Left ventricle myocardium inferior (tissue), 1 donor: ENCODE data around the gene FAF1. TPM values are rescaled to one million over a fixed set of nuclear protein-coding genes. Genes with fewer than 3 reads are reported as not detected.

Source experiments
- DNase-seq: peaks from one replicate; pipeline ENCODE4 v3.0.0-alpha.2; 2020
- H3K27ac ChIP-seq: fragments of 200-600 bp; replicated peaks from 2 replicates; pipeline ENCODE4 v1.8.0; 2021
- H3K27me3 ChIP-seq: fragments of 200-600 bp; 2 replicates; pipeline ENCODE4 v1.8.0; 2021; ENCODE audit warnings: low read depth
- H3K36me3 ChIP-seq: fragments of 200-600 bp; 2 replicates; pipeline ENCODE4 v1.8.0; 2021
- H3K4me1 ChIP-seq: fragments of 200-600 bp; 2 replicates; pipeline ENCODE4 v1.8.0; 2021
- H3K4me3 ChIP-seq: fragments of 200-600 bp; 2 replicates; pipeline ENCODE4 v1.8.0; 2021; ENCODE audit warnings: mild to moderate bottlenecking, moderate library complexity
- H3K9me3 ChIP-seq: fragments of 200-600 bp; replicated peaks from 2 replicates; pipeline ENCODE4 v1.8.0; 2021
- CTCF ChIP-seq: fragments of 200-600 bp; IDR thresholded peaks from 2 replicates; pipeline ENCODE4 v1.8.0; 2021; ENCODE audit warnings: antibody characterized with exemption, mild to moderate bottlenecking, borderline replicate concordance
- intact Hi-C: fragments of 100-400 bp; cut with micrococcal nuclease; formaldehyde crosslinking; loops from one replicate; pipeline ENCODE4 v1.11.0; 2022
- total RNA-seq: library from RNA; stranded (reverse); fragmentation: NEBNext Ultra II Directional; extraction: Animal tissue kit (Norgen Biotek cat#: 25700); gene quantifications from one replicate; pipeline ENCODE4 v1.2.1, GENCODE V29; 2021
- donor health status: DM: no; HTN: yes; CAD: no; lungs with severe emphysema.

The FAF1 gene
- total RNA-seq, 1 donor from 2014 or later: 80.0 TPM

- no peaks in the 10 kb centered on the region for H3K9me3 ChIP-seq
- H3K27me3 ChIP-seq: no peaks in the 10 kb centered on the region
- no peaks in the 10 kb centered on the region for H3K36me3 ChIP-seq
- H3K4me3 ChIP-seq: no peak overlapping the region
- no peak overlapping the region for H3K27ac ChIP-seq
- H3K4me1 ChIP-seq: no peaks in the 10 kb centered on the region
- DNase-seq: no peak
- intact Hi-C loops: no loop called here
- no peak for TF ChIP-seq CTCF
Measured at GRCh38 chr1:50989694-50990093, 29.6 kb upstream of the FAF1 start.

GRCh38 chr1:50986653-50987052 lies 26.6 kb upstream of the FAF1 start:
- Histone ChIP-seq H3K4me1 (peaks cover 12% of the 10 kb centered on the region), H3K36me3 (no peaks in the 10 kb centered on the region), H3K4me3 (no peak overlapping the region), H3K27me3 (no peaks in the 10 kb centered on the region), H3K9me3 (no peaks in the 10 kb centered on the region), H3K27ac (no peak overlapping the region)
- no peak for TF ChIP-seq CTCF
- intact Hi-C loops: no loop called here
- DNase-seq: no peak

GRCh38 chr1:50985094-50985493 lies 25.0 kb upstream of the FAF1 start:
- Histone ChIP-seq H3K4me1 (peaks cover 19% of the 10 kb centered on the region), H3K36me3 (no peaks in the 10 kb centered on the region), H3K4me3 (no peak overlapping the region), H3K27me3 (no peaks in the 10 kb centered on the region), H3K27ac (no peak overlapping the region), H3K9me3 (no peaks in the 10 kb centered on the region)
- TF ChIP-seq CTCF: no peak
- DNase-seq: no peak
- intact Hi-C loops: no loop called here

- H3K27ac ChIP-seq: no peak overlapping the region
- no peaks in the 10 kb centered on the region for H3K36me3 ChIP-seq
- TF ChIP-seq CTCF: no peak
- H3K4me1 ChIP-seq: peaks cover 27% of the 10 kb centered on the region
- H3K9me3 ChIP-seq: no peaks in the 10 kb centered on the region
- H3K27me3 ChIP-seq: no peaks in the 10 kb centered on the region
- intact Hi-C loops: no loop called here
- no peak overlapping the region for H3K4me3 ChIP-seq
- DNase-seq: no peak
Measured at GRCh38 chr1:50983219-50983802, 23.2 kb upstream of the FAF1 start.

- intact Hi-C loops: no loop called here
- DNase-seq: no peak
- no peak for TF ChIP-seq CTCF
- Histone ChIP-seq H3K27me3 (no peaks in the 10 kb centered on the region), H3K27ac (peak overlapping the region; percentile 99), H3K9me3 (no peaks in the 10 kb centered on the region), H3K36me3 (no peaks in the 10 kb centered on the region), H3K4me1 (peaks cover 29% of the 10 kb centered on the region), H3K4me3 (no peak overlapping the region)
Measured at GRCh38 chr1:50982611-50983010, 22.5 kb upstream of the FAF1 start.

GRCh38 chr1:50981741-50982140 lies 21.7 kb upstream of the FAF1 start:
- Histone ChIP-seq H3K27ac (peak overlapping the region; percentile 99), H3K27me3 (no peaks in the 10 kb centered on the region), H3K9me3 (no peaks in the 10 kb centered on the region), H3K4me1 (peaks cover 38% of the 10 kb centered on the region), H3K4me3 (peak overlapping the region; percentile 13), H3K36me3 (no peaks in the 10 kb centered on the region)
- no peak for TF ChIP-seq CTCF
- DNase-seq: no peak
- intact Hi-C loops: no loop called here
